HEK293 (cell line): ENCODE results near the gene AFF2.

Source experiments
- ZNF223 ChIP-seq: fragments of 450-650 bp; formaldehyde crosslinking; IDR thresholded peaks from 2 replicates; pipeline ENCODE4 v1.5.1; 2016; ENCODE audit warnings: missing biosample characterization, missing genetic modification characterization
- ZNF76 ChIP-seq: fragments of 450-650 bp; formaldehyde crosslinking; IDR thresholded peaks from 2 replicates; pipeline ENCODE4; 2016; ENCODE audit warnings: low read depth, missing biosample characterization, missing genetic modification characterization, borderline replicate concordance
- TF ChIP-seq, protein P1 (sequence below): fragments of 450-650 bp; formaldehyde crosslinking; IDR thresholded peaks from 2 replicates; pipeline ENCODE4 v1.5.1; 2016; ENCODE audit warnings: missing biosample characterization, missing genetic modification characterization

DNA sequence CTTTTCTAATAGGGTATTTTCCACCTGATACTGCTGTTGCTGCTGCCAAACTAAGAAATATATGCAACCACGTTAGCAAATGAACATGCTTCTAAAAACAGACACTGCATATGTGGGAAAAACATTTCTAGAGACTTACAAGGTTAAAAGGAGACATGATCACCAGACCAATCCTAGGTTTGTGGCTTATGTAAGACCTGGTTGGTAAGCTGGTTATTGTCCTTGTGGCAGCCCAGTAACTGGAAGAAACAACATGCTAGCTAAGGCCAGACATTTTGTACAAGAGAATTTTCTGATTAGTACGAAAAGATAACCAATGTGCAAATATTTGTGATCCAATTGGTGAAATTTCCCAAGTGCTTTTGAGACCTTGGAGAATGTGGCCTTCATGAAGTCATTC is 112.0 kb downstream of the AFF2 start:
- no peak for TF ChIP-seq ZNF76 (tag by site-specific recombination)
- TF ChIP-seq ZNF223, result no peak
- TF ChIP-seq, protein P1, sequence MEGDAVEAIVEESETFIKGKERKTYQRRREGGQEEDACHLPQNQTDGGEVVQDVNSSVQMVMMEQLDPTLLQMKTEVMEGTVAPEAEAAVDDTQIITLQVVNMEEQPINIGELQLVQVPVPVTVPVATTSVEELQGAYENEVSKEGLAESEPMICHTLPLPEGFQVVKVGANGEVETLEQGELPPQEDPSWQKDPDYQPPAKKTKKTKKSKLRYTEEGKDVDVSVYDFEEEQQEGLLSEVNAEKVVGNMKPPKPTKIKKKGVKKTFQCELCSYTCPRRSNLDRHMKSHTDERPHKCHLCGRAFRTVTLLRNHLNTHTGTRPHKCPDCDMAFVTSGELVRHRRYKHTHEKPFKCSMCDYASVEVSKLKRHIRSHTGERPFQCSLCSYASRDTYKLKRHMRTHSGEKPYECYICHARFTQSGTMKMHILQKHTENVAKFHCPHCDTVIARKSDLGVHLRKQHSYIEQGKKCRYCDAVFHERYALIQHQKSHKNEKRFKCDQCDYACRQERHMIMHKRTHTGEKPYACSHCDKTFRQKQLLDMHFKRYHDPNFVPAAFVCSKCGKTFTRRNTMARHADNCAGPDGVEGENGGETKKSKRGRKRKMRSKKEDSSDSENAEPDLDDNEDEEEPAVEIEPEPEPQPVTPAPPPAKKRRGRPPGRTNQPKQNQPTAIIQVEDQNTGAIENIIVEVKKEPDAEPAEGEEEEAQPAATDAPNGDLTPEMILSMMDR (tag by site-specific recombination), result no peak
